H1 (cell line): ENCODE data around the gene POU2AF3. TPM values are rescaled to one million over a fixed set of nuclear protein-coding genes. Genes with fewer than 3 reads are reported as not detected.

Source experiments
- CHD1 ChIP-seq: IDR thresholded peaks from 2 replicates; pipeline ENCODE4 v1.6.1; 2012; ENCODE audit warnings: low read depth, low read length, improper control_type of control experiment
- CTBP2 ChIP-seq: IDR thresholded peaks from 2 replicates; pipeline ENCODE4 v1.7.0; 2011; ENCODE audit warnings: borderline replicate concordance, mild to moderate bottlenecking, moderate library complexity, mixed read lengths, low read length; ENCODE audit not compliant: insufficient read depth, insufficient read length
- polyA plus RNA-seq, 7 experiments: library from polyadenylated mRNA; depleted of rRNA in 3 of 7; stranded (reverse) in 5 of 7; unstranded in 2 of 7; fragments of >200 nt in 5 of 7; fragments of 200-250 nt in 2 of 7; gene quantifications; 1 replicate in 5 of 7; 2 replicates in 1 of 7; 4 replicates in 1 of 7; pipeline versions ENCODE4 v1.2.1 to v1.2.3, GENCODE V29; 2011 to 2013; ENCODE audit warnings: missing spikeins in 2 of 7, mixed read lengths in 2 of 7
- total RNA-seq: library from RNA; stranded (reverse); fragmentation: NEBNext Ultra II Directional; extraction: Animal tissue kit (Norgen Biotek cat#: 25700); gene quantifications from 2 replicates; pipeline ENCODE4 v1.2.1, GENCODE V29; 2021

The POU2AF3 gene
- total and polyA plus RNA-seq, 2 of the 8 experiments (the other 6 are each of a cell fraction or from before 2014, with no cell fraction given): 1.2 to 5.7 TPM

DNA sequence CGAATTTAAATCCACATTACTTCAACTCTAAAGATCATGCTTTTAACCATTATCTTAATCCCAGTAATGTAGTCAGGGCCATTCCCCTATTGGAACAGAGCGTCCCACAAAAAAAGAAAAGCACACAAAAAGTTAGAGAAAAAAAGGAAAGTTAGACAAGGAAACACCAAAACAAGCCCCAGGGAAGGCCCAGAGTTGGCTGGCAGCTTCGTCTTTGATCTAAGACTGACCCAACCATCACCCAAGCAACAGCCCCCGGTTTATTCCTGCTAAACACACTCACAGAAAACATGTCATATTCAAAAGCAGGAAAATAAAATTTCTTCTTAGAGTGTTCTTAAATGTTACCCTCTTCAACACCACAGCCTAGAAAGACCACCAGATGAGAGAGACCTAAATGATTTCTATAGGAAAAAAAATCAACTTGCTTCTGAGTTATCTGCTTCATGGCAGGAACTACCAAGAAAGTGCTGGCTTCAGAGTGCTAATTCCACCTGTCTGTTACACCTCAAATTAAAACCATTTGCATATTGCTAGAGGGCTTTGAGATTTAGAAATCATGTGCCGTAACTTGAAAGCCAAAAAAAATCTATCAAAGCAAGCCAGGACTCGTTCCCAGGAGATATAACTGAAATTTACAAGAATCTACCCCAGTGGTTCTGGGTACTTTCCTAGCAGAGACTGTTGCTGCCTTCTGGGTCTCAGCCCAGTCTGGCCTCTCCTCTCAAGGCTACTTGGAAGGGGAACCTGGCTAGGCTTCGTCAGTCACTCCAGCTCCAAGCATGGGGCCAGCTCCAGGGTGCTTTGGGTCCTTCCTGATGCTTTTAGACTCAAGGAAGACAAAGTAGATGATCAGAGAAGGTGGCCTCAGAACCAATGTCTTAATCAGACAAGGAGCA is 31.2 kb downstream of the POU2AF3 start (continued):
- TF ChIP-seq CTBP2: no peak
- TF ChIP-seq CHD1: no peak
